CD14-positive monocyte (primary cell): Measurements from ENCODE around the gene TAF1B. TPM values are rescaled to one million over a fixed set of nuclear protein-coding genes. Genes with fewer than 3 reads are reported as not detected.

Source experiments
- DNase-seq, 3 donors: peaks; one replicate each; pipeline ENCODE4 v3.0.0-alpha.2; 2011 to 2022
- H2AFZ ChIP-seq: 2 replicates; pipeline ENCODE4 v1.6.0; 2012; ENCODE audit warnings: mild to moderate bottlenecking, low read depth, low read length, inconsistent platforms; ENCODE audit not compliant: insufficient read depth, poor library complexity, severe bottlenecking
- H3K27ac ChIP-seq, 2 donors: 1 replicate in 1 of 2; 2 replicates in 1 of 2; pipeline ENCODE4 v1.5.1; 2012 to 2013; ENCODE audit warnings: low read length in 2 of 2, control low read depth in 1 of 2, inconsistent platforms in 1 of 2, low read depth in 1 of 2, mild to moderate bottlenecking in 1 of 2
- H3K27me3 ChIP-seq, 2 donors: one replicate each; pipeline versions ENCODE4 v1.6.0 to v1.6.1; 2011 to 2013; ENCODE audit warnings: low read length in 2 of 2; ENCODE audit not compliant: control insufficient read depth in 2 of 2, insufficient read depth in 2 of 2
- H3K36me3 ChIP-seq, 2 donors: replicated peaks in 1 of 2; 1 replicate in 1 of 2; 2 replicates in 1 of 2; pipeline versions ENCODE4 v1.5.1 to v1.6.1; 2012 to 2013; ENCODE audit warnings: low read length in 2 of 2, control low read depth in 1 of 2, inconsistent platforms in 1 of 2, mild to moderate bottlenecking in 1 of 2; ENCODE audit not compliant: insufficient read depth in 2 of 2, control insufficient read depth in 1 of 2
- H3K4me1 ChIP-seq, 2 donors: 1 replicate in 1 of 2; 2 replicates in 1 of 2; pipeline versions ENCODE4 v1.5.1 to v1.6.1; 2012 to 2013; ENCODE audit warnings: low read length in 2 of 2, control low read depth in 1 of 2, inconsistent platforms in 1 of 2, mild to moderate bottlenecking in 1 of 2, moderate library complexity in 1 of 2; ENCODE audit not compliant: insufficient read depth in 2 of 2, control insufficient read depth in 1 of 2
- H3K4me2 ChIP-seq: replicated peaks from 2 replicates; pipeline ENCODE3; 2012; ENCODE audit warnings: low read length, moderate library complexity, mild to moderate bottlenecking; ENCODE audit not compliant: poor library complexity, severe bottlenecking; ENCODE audit errors: extremely low read depth
- H3K4me3 ChIP-seq, 3 experiments: fragments of 200-600 bp in 1 of 3; sonication (generic) in 1 of 3; replicated peaks in 1 of 3; 1 replicate in 2 of 3; 2 replicates in 1 of 3; pipeline ENCODE4 v1.5.1; 2011 to 2013; ENCODE audit warnings: low read length in 3 of 3, mild to moderate bottlenecking in 3 of 3, control low read depth in 2 of 3, low read depth in 2 of 3, inconsistent platforms in 1 of 3, moderate library complexity in 1 of 3
- H3K79me2 ChIP-seq: 2 replicates; pipeline ENCODE4 v1.6.0; 2012; ENCODE audit warnings: mild to moderate bottlenecking, control low read depth, inconsistent platforms, low read length, moderate library complexity; ENCODE audit not compliant: insufficient read depth
- H3K9ac ChIP-seq: 2 replicates; pipeline ENCODE4 v1.6.0; 2017; ENCODE audit warnings: low read length, mild to moderate bottlenecking; ENCODE audit not compliant: insufficient read depth, poor library complexity, severe bottlenecking
- H3K9me3 ChIP-seq, 2 donors: replicated peaks in 1 of 2; 1 replicate in 1 of 2; 2 replicates in 1 of 2; pipeline versions ENCODE4 v1.5.1 to v1.6.1; 2012 to 2013; ENCODE audit warnings: low read length in 2 of 2, control low read depth in 1 of 2; ENCODE audit not compliant: control insufficient read depth in 1 of 2, insufficient read depth in 1 of 2
- H4K20me1 ChIP-seq: 2 replicates; pipeline ENCODE4 v1.6.0; 2012; ENCODE audit warnings: mild to moderate bottlenecking, low read length, control low read depth, moderate library complexity; ENCODE audit not compliant: insufficient read depth
- H3K27ac Mint-ChIP-seq, 7 donors: one replicate each; pipeline ENCODE4 v1.8.0; 2020; ENCODE audit warnings: mild to moderate bottlenecking in 7 of 7, mixed read lengths in 7 of 7, moderate library complexity in 6 of 7, inconsistent platforms in 2 of 7
- H3K27me3 Mint-ChIP-seq, 3 donors: one replicate each; pipeline ENCODE4 v1.8.0; 2021 to 2022; ENCODE audit warnings: low read depth in 3 of 3, mild to moderate bottlenecking in 3 of 3, mixed read lengths in 3 of 3, moderate library complexity in 3 of 3, inconsistent platforms in 1 of 3
- H3K36me3 Mint-ChIP-seq, 2 donors: one replicate each; pipeline ENCODE4 v1.8.0; 2020; ENCODE audit warnings: mixed read lengths in 2 of 2, inconsistent platforms in 1 of 2, mild to moderate bottlenecking in 1 of 2
- H3K4me1 Mint-ChIP-seq: one replicate; pipeline ENCODE4 v1.8.0; 2020; ENCODE audit warnings: mild to moderate bottlenecking, mixed read lengths
- H3K4me3 Mint-ChIP-seq, 2 donors: one replicate each; pipeline ENCODE4 v1.8.0; 2020; ENCODE audit warnings: mild to moderate bottlenecking in 2 of 2, mixed read lengths in 2 of 2, moderate library complexity in 1 of 2
- H3K9me3 Mint-ChIP-seq, 7 donors: one replicate each; pipeline ENCODE4 v1.8.0; 2020 to 2022; ENCODE audit warnings: mixed read lengths in 7 of 7, mild to moderate bottlenecking in 6 of 7, moderate library complexity in 6 of 7, inconsistent platforms in 2 of 7
- CTCF ChIP-seq: fragments of 200-600 bp; IDR thresholded peaks from one replicate; pipeline ENCODE4 v1.8.0; 2022; ENCODE audit warnings: antibody characterized with exemption, mild to moderate bottlenecking
- WGBS: methylation state at CpG from one replicate; pipeline ENCODE4 v1.1.5; 2013; ENCODE audit warnings: missing lambda C conversion rate; ENCODE audit not compliant: insufficient coverage; 5-methylcytosine and 5-hydroxymethylcytosine counted together
- intact Hi-C, 2 donors: fragments of 100-400 bp; cut with micrococcal nuclease; formaldehyde crosslinking; loops; one replicate each; pipeline versions ENCODE4 v1.15.0 to v1.15.1; 2023
- polyA plus RNA-seq, 3 donors: library from polyadenylated mRNA; depleted of rRNA in 1 of 3; unstranded in 2 of 3; stranded (reverse) in 1 of 3; fragments of 300-500 nt in 2 of 3; fragments of >200 nt in 1 of 3; fragmentation: Illumina TruSeq in 2 of 3; gene quantifications; 1 replicate in 2 of 3; 2 replicates in 1 of 3; pipeline ENCODE4 v1.2.3, GENCODE V29; 2012 to 2021

TAF1B gene
- polyA plus RNA-seq, 3 donors, result 6.0 to 8.4 (median 7.2) TPM

GRCh38 chr2:9812945-9813311, 30.3 kb upstream of the TAF1B start:
- H3K9ac ChIP-seq, result no peak overlapping the region
- peak in 2 of 3 donors; percentile 22 to 24 for DNase-seq
- Mint-ChIP-seq H3K9me3 (peaks cover 0 to under 1% (median 0%) of the 10 kb centered on the region in 7 donors), H3K4me1 (peaks cover 28% of the 10 kb centered on the region), H3K4me3 (peak overlapping the region; percentile 47 to 70), H3K27me3 (peaks cover 11% of the 10 kb centered on the region in 3 donors), H3K36me3 (no peaks in the 10 kb centered on the region), H3K27ac (peak overlapping the region in 3 of 7 donors; percentile 9 to 84 (median 50))
- H3K4me1 ChIP-seq, result peaks cover 24 to 34% of the 10 kb centered on the region in 2 donors
- H3K36me3 ChIP-seq, result no peaks in the 10 kb centered on the region
- H3K27me3 ChIP-seq, result peaks cover 0 to 5% of the 10 kb centered on the region in 2 donors
- H4K20me1 ChIP-seq, result no peaks in the 10 kb centered on the region
- H2AFZ ChIP-seq, result peak overlapping the region; percentile 64
- peak overlapping the region in 1 of 3 experiments; percentile 53 for H3K4me3 ChIP-seq
- H3K9me3 ChIP-seq, result no peaks in the 10 kb centered on the region
- no peaks in the 10 kb centered on the region for H3K79me2 ChIP-seq
- intact Hi-C loops, result loop anchor here (5.0 to 10.0 kb wide), 2 partner anchors 232 to 234 kb away; partner anchors contain the start of gene KLF11 (in 1 of the 2)
- peak overlapping the region; percentile 59 for H3K4me2 ChIP-seq
- 52% methylated on average over 10 of the region's 10 CpGs for WGBS
- no peak for TF ChIP-seq CTCF
- H3K27ac ChIP-seq, result peak overlapping the region in 1 of 2 donors; percentile 20

- no peak overlapping the region for H3K27ac Mint-ChIP-seq
- H3K9me3 ChIP-seq, result no peaks in the 10 kb centered on the region
- H3K27me3 Mint-ChIP-seq, result peaks cover 10 to 14% (median 11%) of the 10 kb centered on the region in 3 donors
- intact Hi-C loops, result loop anchor here (5.0 to 10.0 kb wide), 2 partner anchors 231 to 234 kb away; partner anchors contain the start of gene KLF11 (in 1 of the 2)
- H2AFZ ChIP-seq, result peak overlapping the region; percentile 64
- peaks cover 28% of the 10 kb centered on the region for H3K4me1 Mint-ChIP-seq
- peak; percentile 97 for TF ChIP-seq CTCF
- H3K4me2 ChIP-seq, result peak overlapping the region; percentile 59
- DNase-seq, result peak; percentile 42 to 65 (median 53)
- H3K4me1 ChIP-seq, result peaks cover 24 to 34% of the 10 kb centered on the region in 2 donors
- H3K79me2 ChIP-seq, result no peaks in the 10 kb centered on the region
- H3K27me3 ChIP-seq, result peaks cover 0 to 5% of the 10 kb centered on the region in 2 donors
- no peak overlapping the region for H3K9ac ChIP-seq
- H3K36me3 Mint-ChIP-seq, result no peaks in the 10 kb centered on the region
- no peak overlapping the region for H3K27ac ChIP-seq
- H3K36me3 ChIP-seq, result no peaks in the 10 kb centered on the region
- WGBS, result 14% methylated on average over 23 of the region's 24 CpGs
- no peaks in the 10 kb centered on the region for H4K20me1 ChIP-seq
- peaks cover 0 to 6% (median 4%) of the 10 kb centered on the region in 7 donors for H3K9me3 Mint-ChIP-seq
- H3K4me3 ChIP-seq, result peak overlapping the region in 1 of 3 experiments; percentile 53
- peak overlapping the region in 1 of 2 donors; percentile 79 for H3K4me3 Mint-ChIP-seq
These were observed 29.8 kb upstream of the TAF1B start for GRCh38 chr2:9813312-9814128.
